Measurements from ENCODE around the gene ABCC5.
"Not testable (repeated sequence)": the region's sequence is repeated elsewhere in the genome, so short reads cannot be mapped to it uniquely, and the experiment has no call there.

ABCC5 gene

DNA sequence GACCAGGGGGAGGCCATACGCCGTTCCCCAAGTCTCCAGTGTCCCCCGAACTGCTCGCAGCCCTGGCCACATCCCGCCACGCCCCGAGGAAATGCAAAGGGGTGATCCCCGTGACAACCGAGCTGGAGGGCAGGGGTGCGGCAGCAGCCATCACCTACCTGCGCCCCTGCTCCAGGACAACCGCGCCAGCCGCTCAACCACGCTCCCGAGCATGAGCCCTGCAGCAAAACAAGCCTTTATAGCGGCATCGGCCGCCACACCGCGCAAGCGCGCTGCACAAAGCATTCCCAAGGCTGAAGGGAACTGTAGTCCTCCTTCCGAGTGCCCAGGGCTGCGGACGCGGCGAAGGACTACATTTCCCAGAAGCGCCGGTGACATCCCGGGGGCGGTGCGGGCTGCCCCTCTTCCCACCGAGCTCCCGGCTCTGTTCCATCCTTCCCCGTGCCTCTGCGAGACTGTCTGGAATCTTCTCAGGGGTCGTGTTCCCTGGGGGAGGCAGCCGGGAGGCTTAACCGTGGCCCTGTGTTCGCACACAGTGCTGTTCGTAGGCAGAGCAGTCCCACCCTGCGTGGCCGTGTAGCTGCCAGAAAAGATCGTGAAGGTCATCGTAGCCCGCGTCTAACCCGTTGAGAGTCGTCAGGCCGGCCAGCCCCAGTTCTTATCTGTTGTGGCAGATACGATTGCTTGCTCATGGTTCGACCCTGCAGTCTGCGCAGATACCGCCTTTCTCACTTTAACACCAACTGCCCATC, at the start of gene ABCC5:
Gene ABCC5, minus strand, starts transcription at position 213 of the 752 bp plus-strand sequence. CDS start 3,492 bp downstream, outside the sequence.
- DNase-seq: peak; percentile 81

DNA sequence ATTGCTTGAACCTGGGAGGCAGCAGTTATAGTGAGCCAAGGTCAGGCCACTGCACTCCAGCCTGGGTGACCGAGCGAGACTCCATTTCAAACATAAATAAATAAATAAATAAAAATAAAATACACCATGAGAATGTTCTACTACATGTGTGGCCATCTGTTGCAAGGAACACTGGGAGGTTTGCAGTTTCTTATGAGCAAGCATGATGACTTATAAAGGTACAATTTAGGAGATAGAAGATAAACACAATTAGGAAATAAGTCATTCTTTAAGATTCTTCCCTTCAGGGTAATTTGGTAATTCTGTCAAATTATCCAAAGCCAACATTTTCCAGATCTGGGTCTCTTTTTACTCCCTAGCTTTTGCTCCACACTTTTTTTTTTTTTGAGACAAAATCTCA, 48.5 kb upstream of the ABCC5 start:
- DNase-seq: no peak

GRCh38 chr3:184062637-184063036, 45.0 kb upstream of the ABCC5 start:
- DNase-seq: no peak

- DNase-seq: no peak
Measured at GRCh38 chr3:184059424-184059823, 41.7 kb upstream of the ABCC5 start.

DNA sequence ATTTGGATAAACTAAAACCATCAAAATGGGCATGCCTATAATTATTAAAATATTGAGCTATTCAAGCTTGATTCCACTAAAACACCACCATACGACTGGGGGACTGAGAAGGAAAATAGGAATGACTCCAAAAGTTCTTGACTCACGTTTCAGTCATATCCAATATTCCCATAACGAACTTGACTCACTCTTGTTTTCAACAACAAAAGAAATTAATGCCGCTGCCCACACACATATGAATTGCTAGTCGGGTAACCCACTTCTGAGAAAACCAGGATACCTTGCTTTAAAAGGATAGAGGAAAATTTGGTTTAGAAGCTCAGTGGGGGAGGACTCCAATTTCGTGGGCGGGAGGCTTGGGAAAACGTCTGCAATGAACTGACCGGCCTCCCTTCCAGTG, 40.3 kb upstream of the ABCC5 start:
- DNase-seq: no peak

GRCh38 chr3:184052767-184053166, 35.1 kb upstream of the ABCC5 start, which contains the start of gene HTR3C:
Gene HTR3C (plus strand): TSS chr3:184053047. CDS start chr3:184053081, 34 bp downstream.
- DNase-seq: no peak

DNA sequence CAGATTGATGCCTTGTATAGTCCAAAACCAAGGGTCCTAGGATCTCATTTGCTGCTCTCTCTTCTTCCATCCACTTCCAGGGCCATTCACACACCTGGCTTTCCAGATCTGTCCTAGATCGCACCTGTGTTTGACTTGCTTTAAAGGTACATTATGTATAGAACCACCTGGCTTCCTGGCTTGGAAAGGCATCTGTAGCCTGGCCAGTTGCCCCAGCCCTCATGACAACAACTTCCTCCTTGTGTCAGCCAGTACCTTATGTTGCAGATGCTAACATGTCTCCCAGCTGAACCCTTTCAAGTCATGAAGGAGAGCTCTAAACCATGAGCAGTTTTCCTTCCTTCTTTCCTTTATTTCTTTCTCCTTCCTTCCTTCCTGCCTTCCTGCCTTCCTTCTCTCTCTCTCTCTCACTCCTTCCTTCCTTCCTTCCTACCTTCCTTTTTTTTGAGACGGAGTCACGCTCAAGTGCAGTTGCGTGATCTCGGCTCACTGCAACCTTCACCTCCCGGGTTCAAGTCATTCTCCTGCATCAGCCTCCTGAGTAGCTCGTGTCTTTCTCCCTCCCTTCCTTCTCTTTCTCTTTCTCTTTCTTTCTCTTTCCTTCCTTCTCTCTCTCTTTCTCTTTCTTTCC, 32.6 kb upstream of the ABCC5 start:
- DNase-seq: no peak

GRCh38 chr3:184045995-184046394, 28.3 kb upstream of the ABCC5 start:
- DNase-seq: no peak

DNA sequence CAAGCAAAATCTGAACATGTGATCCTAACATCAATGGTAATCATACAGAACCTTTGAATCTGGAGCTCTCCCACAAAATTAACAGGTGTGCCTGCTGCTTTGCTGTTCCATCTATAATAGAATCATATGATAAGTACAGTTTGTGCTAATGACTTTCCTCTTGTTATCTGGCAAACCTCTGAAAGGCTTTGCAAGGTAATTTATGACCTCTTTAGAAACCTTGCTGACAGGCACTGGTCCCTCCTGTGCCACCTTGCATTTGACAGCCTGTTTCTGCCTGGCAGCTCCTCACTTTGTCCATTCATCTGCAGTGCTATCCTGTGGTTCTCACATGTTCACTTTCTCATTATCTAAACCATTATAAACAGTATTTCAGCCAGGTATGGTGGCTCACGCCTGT, 24.9 kb upstream of the ABCC5 start:
- peak; percentile 97 for DNase-seq

DNA sequence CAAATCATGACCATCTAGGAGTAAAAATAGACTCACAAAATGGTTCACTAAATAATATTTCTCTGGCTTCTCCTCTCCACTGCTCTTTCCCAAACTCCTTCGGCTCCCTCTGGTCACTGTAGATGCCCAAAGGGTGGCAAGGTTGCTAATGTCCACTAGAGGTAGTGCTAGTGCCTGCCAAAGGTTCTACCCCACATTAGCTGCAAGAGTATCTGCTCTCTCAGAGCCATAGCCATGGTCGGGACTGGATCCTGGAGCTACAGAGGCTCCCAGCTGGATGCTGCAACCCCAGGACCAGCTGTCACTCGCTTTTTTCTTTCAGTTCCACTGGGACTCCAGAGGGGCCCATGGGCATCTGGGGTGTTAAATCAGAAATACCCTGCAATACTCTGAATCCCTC, 22.3 kb upstream of the ABCC5 start:
- DNase-seq: no peak

- no peak for DNase-seq
Measured at GRCh38 chr3:184039414-184039813, 21.7 kb upstream of the ABCC5 start.

DNA sequence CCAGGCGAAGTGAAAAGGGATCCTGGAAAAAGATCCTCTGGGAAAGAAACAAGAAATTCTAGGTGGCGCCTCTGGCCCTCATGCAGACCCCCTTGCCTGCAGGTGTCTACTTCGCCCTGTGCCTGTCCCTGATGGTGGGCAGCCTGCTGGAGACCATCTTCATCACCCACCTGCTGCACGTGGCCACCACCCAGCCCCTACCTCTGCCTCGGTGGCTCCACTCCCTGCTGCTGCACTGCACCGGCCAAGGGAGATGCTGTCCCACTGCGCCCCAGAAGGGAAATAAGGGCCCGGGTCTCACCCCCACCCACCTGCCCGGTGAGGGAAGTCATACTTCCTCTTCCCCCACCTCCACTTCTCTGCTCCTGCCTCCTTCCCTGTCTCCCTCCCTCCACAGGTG, 20.6 kb upstream of the ABCC5 start:
- DNase-seq: not testable (repeated sequence)

GRCh38 chr3:184037816-184038215, 20.1 kb upstream of the ABCC5 start:
- no peak for DNase-seq

DNA sequence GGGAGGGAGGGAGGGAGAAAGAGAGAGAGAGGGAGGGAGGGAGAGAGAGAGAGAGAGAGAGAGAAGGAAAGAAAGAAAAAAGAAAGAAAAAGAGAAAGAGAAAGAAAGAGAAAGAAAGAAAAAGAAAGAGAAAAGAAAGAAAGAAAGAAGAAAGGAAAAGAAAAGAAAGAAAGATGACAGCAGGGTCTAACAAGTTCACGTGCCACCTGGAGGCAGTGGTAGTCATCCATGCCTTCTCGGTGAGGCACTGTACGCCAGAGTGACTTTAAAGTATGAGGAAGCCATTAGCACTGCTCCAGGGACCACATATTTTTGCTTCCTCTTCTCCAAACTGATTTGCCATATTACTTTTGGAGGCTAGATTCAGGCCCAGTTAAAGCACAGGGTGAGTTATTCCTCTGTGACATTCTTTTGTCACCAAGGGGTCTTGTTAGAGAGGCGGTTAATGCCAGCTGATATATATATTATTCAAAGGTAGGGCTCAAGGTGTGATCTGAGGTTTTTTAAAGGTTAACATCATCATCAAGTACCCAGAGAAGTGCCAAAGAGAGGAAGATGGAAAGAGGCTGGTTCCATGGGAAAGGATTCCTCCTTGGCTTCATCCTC, 13.6 kb upstream of the ABCC5 start, which contains the start of gene HTR3D:
Gene HTR3D, plus strand, starts transcription at position 556 of the 606 bp plus-strand sequence. Its CDS starts 0 bp downstream, at position 556.
- no peak for DNase-seq

DNA sequence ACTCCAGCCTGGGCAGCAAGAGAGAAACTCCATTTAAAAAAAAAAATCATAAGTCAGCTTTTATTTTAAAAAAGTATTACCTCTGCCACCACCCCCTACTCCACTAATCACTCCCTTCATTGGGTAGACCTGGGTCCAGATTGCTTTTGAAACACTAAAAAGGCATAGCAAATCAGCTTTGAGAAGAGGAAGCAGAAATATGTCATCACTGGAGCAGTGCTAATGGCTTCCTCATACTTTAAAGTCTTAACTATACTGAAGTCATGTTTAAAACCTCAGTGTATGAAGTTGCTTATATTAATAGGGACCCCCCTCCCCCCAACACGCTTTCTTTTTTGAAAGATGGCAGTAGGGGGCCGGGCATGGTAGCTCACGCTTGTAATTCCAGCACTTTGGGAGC, 12.9 kb upstream of the ABCC5 start:
- DNase-seq: no peak

- DNase-seq: no peak
Measured at GRCh38 chr3:184029443-184029842, 11.8 kb upstream of the ABCC5 start.

DNA sequence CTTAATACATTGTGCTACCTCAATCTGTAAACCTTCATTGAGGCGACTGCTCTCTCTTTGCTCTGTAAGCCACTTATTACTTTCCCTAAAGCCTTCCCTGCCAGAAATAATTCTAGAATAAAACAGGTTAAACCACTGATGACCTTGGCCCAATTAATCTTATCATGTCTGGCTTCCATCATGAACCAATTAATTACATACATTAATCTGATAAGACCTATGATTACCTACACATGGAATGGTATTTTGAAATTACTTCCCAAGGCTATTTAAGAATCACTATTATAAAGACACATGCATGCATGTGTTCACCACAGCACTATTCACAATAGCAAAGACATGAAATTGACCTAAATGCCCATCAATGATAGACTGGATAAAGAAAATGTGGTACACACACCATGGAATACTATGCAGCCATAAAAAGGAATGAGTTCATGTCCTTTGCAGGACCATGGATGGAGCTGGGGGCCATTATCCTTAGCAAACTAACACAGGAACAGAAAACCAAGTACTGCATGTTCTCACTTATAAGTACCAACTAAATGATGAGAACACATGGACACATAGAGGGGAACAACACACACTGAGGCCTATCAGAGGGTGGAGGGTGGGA, 10.7 kb upstream of the ABCC5 start:
- not testable (repeated sequence) for DNase-seq

DNA sequence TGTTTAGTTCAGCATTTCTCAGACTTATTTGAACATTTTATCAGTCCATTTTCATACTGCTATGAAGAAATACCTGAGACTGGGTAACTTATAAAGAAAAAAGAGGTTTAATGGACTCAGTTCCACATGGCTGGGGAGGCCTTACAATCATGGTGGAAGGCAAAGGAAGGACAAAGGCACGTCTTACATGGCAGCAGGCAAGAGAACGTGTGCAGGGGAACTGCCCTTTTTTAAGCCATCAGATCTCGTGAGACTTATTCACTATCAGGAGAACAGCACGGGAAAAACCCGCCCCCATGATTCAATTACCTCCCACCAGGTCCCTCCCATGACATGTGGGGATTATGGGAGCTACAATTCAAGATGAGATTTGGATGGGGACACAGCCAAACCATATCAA, 7.6 kb upstream of the ABCC5 start:
- not testable (repeated sequence) for DNase-seq

DNA sequence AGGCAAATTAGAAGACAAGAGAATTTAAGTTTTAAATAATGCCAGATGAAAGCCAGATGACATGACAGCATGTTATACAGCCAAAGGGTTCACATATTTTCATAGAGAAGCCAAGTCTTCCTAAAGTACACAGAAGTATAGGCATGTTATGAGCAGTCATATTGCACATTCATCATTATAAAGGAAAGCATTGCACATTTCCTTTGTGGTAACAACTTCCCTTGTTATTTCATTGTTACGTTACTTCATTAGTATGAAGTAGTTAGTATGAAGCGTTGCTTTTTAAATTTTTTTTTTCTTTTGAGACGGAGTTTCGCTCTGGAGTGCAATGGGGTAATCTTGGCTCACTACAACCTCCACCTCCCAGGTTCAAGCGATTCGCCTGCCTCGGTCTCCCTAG, 4.6 kb upstream of the ABCC5 start:
- no peak for DNase-seq

DNA sequence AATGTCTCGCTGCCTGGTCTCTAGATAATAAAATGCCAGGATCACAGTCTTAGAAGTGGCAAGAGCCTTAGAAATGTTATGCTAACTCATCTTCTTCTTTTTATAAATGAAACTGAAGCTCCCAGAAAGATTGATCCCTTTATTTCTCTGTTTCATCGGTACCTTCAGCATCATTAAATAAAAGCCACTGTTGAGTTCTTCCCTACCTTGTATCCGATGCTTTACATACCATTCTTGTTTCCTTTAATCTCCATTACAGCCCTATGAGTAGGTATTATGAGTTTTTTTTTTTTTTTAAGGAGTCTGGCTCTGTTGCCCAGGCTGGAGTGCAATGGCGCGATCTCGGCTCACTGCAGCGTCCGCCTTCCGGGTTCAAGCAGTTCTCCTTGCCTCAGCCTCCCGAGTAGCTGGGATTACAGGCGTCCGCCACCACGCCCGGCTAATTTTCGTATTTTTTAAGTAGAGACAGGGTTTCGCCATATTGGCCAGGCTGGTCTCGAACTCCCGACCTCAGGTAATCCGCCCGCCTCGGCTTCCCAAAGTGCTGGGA, 815 bp upstream of the ABCC5 start:
- DNase-seq: no peak

GRCh38 chr3:184016811-184017671, 643 bp downstream of the ABCC5 start:
- no peak for DNase-seq

DNA sequence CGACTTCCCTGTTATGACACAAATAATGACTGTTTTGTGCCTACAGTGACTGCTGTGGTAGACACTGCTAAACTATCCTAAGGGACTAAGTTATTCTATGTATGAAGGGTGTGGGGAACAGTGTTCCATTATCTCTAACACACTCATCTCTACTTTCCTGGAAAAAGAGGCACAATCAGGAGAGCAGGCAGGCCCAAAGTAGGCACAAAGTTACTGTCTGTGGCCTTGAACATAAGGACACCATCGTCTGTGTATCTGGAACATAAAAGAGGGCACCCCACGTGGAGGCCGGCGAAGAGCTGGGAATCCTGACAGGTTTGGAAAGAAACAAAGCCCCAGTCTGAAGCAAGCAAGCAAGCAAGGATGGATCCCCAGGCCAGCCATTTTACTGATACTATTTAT, 1.5 kb downstream of the ABCC5 start:
- DNase-seq: no peak
